Measurements from ENCODE around the gene MAPK9. TPM values are rescaled to one million over a fixed set of nuclear protein-coding genes. Genes with fewer than 3 reads are reported as not detected.

Gene MAPK9
- total RNA-seq, 1 donor from 2014 or later = 12.9 TPM

DNA sequence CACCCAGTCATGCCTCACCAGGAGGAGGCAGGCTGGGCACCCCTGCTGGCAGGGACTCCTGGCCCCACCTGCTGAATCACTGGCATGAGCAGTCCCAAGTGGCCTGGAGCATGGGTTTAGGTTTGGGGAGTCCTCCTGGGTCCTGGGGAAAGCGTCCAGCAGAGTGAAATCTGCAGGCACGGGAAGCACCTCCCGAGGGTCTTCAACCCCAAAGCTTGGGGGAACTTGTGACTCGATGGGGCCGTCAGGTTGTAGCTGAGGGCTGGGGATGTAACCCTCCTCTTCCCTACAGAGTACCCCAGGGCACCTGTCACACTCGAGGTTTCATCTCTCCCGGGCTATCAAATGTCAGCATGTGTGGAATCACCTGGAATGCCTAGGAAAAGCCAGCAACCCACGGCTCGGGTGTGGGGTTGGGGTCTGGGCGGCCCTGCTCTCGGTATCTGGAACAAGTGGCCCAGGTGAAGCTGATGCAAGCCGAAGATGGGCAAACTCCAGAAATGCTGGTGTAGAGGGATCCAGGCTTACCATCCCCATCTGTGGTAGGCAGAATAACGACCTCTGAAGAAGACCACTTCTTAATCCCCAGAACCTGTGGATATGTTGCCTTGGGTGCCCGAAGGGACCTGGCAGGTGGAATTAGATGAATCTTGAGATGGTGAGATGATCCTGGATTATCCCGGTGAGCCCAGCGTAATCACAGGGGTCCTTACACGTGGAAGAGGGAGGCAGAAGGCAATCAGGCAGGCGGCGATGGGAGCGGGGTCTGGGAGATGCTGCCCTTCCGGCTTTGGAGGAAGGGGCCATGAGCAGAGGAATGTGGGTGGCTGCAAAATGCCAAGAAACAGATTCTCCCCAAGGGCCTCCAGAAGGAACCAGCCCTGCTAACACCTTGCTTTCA is 76.8 kb downstream of the MAPK9 start:
- peaks cover 27 to 45% of the 10 kb centered on the region in 2 donors for H3K9me3 ChIP-seq
- H3K36me3 ChIP-seq = no peaks in the 10 kb centered on the region
- DNase-seq (ENCODE audit: low spot score in 2 of 2) = no peak
- H3K27ac ChIP-seq = no peak overlapping the region
- TF ChIP-seq, protein P1, sequence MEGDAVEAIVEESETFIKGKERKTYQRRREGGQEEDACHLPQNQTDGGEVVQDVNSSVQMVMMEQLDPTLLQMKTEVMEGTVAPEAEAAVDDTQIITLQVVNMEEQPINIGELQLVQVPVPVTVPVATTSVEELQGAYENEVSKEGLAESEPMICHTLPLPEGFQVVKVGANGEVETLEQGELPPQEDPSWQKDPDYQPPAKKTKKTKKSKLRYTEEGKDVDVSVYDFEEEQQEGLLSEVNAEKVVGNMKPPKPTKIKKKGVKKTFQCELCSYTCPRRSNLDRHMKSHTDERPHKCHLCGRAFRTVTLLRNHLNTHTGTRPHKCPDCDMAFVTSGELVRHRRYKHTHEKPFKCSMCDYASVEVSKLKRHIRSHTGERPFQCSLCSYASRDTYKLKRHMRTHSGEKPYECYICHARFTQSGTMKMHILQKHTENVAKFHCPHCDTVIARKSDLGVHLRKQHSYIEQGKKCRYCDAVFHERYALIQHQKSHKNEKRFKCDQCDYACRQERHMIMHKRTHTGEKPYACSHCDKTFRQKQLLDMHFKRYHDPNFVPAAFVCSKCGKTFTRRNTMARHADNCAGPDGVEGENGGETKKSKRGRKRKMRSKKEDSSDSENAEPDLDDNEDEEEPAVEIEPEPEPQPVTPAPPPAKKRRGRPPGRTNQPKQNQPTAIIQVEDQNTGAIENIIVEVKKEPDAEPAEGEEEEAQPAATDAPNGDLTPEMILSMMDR (IDR thresholded peaks at IDR 0.05) = no peak
- intact Hi-C loops (cut with DNase I) = no loop called here
- H3K4me1 ChIP-seq = no peaks in the 10 kb centered on the region
- H3K27me3 ChIP-seq = no peaks in the 10 kb centered on the region
- no peak overlapping the region for H3K4me3 ChIP-seq

DNA sequence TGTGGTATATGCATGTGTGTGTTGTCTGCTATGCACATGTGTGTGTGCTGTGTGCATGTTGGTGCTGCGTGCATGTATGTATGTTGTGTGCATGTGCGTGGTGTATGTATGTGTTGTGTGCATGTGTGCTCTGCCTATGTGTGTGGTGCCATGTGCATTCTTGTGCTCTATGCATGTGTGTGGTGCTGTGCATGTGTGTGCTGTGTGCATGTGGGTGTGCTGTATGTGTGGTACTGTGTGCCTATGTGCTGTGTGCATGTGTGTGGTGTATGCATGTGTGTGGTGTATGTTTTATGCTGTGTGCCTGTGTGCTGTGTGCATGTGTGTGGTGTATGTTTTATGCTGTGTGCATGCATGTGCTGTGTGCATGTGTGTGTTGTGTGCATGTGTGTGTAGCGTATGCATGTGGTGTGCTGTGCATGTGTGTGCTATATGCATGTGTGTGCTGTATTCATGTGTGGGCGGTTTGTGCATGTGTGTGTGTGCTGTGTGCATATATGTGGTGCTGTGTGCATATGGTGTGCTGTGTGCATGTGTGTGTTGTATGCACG is 78.2 kb downstream of the MAPK9 start:
- intact Hi-C loops (cut with DNase I) = no loop called here
- no peaks in the 10 kb centered on the region for H3K36me3 ChIP-seq
- no peak overlapping the region for H3K27ac ChIP-seq
- H3K4me1 ChIP-seq = no peaks in the 10 kb centered on the region
- no peaks in the 10 kb centered on the region for H3K27me3 ChIP-seq
- DNase-seq (ENCODE audit: low spot score in 2 of 2) = no peak
- no peak overlapping the region for H3K4me3 ChIP-seq
- H3K9me3 ChIP-seq = peaks cover 13 to 36% of the 10 kb centered on the region in 2 donors
- TF ChIP-seq, protein P1 (IDR thresholded peaks at IDR 0.05) = no peak

- H3K27me3 ChIP-seq = no peaks in the 10 kb centered on the region
- no peaks in the 10 kb centered on the region for H3K36me3 ChIP-seq
- no peak overlapping the region for H3K27ac ChIP-seq
- no peak overlapping the region for H3K4me3 ChIP-seq
- intact Hi-C loops (cut with DNase I) = no loop called here
- no peaks in the 10 kb centered on the region for H3K4me1 ChIP-seq
- DNase-seq (ENCODE audit: low spot score in 2 of 2) = no peak
- TF ChIP-seq, protein P1 (IDR thresholded peaks at IDR 0.05) = no peak
- H3K9me3 ChIP-seq = peaks cover 10 to 31% of the 10 kb centered on the region in 2 donors
These were observed 78.7 kb downstream of the MAPK9 start for GRCh38 chr5:180213256-180213600.

- DNase-seq (ENCODE audit: low spot score in 2 of 2) = no peak
- peaks cover 10 to 26% of the 10 kb centered on the region in 2 donors for H3K9me3 ChIP-seq
- H3K4me3 ChIP-seq = no peak overlapping the region
- TF ChIP-seq, protein P1 (IDR thresholded peaks at IDR 0.05) = no peak
- no peaks in the 10 kb centered on the region for H3K4me1 ChIP-seq
- intact Hi-C loops (cut with DNase I) = no loop called here
- H3K27ac ChIP-seq = no peak overlapping the region
- no peaks in the 10 kb centered on the region for H3K27me3 ChIP-seq
- H3K36me3 ChIP-seq = no peaks in the 10 kb centered on the region
These were observed 79.3 kb downstream of the MAPK9 start for GRCh38 chr5:180212363-180213255.

DNA sequence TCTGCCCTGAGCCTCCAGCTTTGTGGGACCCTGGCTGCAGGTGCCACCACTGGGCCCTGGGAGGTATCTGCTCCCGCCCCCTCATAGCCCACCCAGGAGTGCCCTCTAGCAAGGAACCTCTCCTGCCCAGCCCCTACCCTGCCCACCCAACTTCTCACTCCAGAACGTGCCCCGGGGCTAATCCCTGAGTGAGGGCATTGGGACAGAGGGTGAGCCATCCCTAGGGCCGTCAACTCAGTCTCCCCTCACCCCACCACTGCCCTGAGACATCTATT is 80.2 kb downstream of the MAPK9 start:
- Histone ChIP-seq H3K27ac (no peak overlapping the region), H3K4me3 (no peak overlapping the region), H3K4me1 (no peaks in the 10 kb centered on the region), H3K36me3 (no peaks in the 10 kb centered on the region), H3K9me3 (peaks cover 4 to 17% of the 10 kb centered on the region in 2 donors), H3K27me3 (no peaks in the 10 kb centered on the region)
- intact Hi-C loops (cut with DNase I) = no loop called here
- no peak for DNase-seq (ENCODE audit: low spot score in 2 of 2)
- TF ChIP-seq, protein P1 (IDR thresholded peaks at IDR 0.05) = no peak
